ENCODE results near the gene RHBDF2. TPM values are rescaled to one million over a fixed set of nuclear protein-coding genes. Genes with fewer than 3 reads are reported as not detected.

The RHBDF2 gene
- 50.2 to 69.1 TPM (median 61.3 TPM) in 5 replicates for total RNA-seq (2022; extraction: Qiagen RNA extraction; ENCODE audit: low read depth)

GRCh38 chr17:76501018-76501826 is at the start of gene RHBDF2:
RHBDF2 (minus strand) TSS chr17:76501423; CDS start chr17:76481524, 19,899 bp downstream.

GRCh38 chr17:76539631-76540271 is 38.5 kb upstream of the RHBDF2 start, which contains the start of gene PRCD:
PRCD (plus strand) TSS chr17:76540044; CDS start chr17:76540142, 98 bp downstream.

GRCh38 chr17:76537578-76538280 is 36.5 kb upstream of the RHBDF2 start, which contains the start of gene CYGB:
CYGB (minus strand) TSS chr17:76537709; CDS start chr17:76537542, 167 bp downstream.

GRCh38 chr17:76467366-76467765 is 33.9 kb downstream of the RHBDF2 start, which contains the start of gene AANAT:
AANAT (plus strand) TSS chr17:76467603; CDS start chr17:76468747, 1,144 bp downstream.

GRCh38 chr17:76452660-76453430 is 48.4 kb downstream of the RHBDF2 start, which contains the start of gene UBE2O:
UBE2O (minus strand) TSS chr17:76453152; CDS start chr17:76453141, 11 bp downstream.

Other genes starting within 250 kb of the RHBDF2 start
- gene UBALD2, start 236.1 kb downstream of the RHBDF2 start, total RNA-seq (2022; extraction: Qiagen RNA extraction; ENCODE audit: low read depth): 49.9 to 93.6 TPM (median 74.1 TPM) in 5 replicates
- 0.56 to 1.9 TPM (median 0.67 TPM) in 5 replicates for gene QRICH2, start 193.1 kb downstream of the RHBDF2 start, total RNA-seq (2022; extraction: Qiagen RNA extraction; ENCODE audit: low read depth)
- gene PRPSAP1, start 147.5 kb downstream of the RHBDF2 start, total RNA-seq (2022; extraction: Qiagen RNA extraction; ENCODE audit: low read depth): 53.8 to 71.5 TPM (median 61.9 TPM) in 5 replicates
- gene SPHK1, start 116.8 kb downstream of the RHBDF2 start, total RNA-seq (2022; extraction: Qiagen RNA extraction; ENCODE audit: low read depth): 42.5 to 70.8 TPM (median 55.3 TPM) in 5 replicates
- gene UBE2O, start 48.3 kb downstream of the RHBDF2 start, total RNA-seq (2022; extraction: Qiagen RNA extraction; ENCODE audit: low read depth): 27.5 to 34.5 TPM (median 34.0 TPM) in 5 replicates
- gene AANAT, start 33.8 kb downstream of the RHBDF2 start, total RNA-seq (2022; extraction: Qiagen RNA extraction; ENCODE audit: low read depth): 0.38 to 0.74 TPM (median 0.57 TPM) in 4 of 5 replicates, not detected in the other
- gene CYGB, start 36.3 kb upstream of the RHBDF2 start, total RNA-seq (2022; extraction: Qiagen RNA extraction; ENCODE audit: low read depth): 0.73 to 1.4 TPM (median 1.1 TPM) in 5 replicates
- not detected in 5 replicates for gene PRCD, start 38.6 kb upstream of the RHBDF2 start, total RNA-seq (2022; extraction: Qiagen RNA extraction; ENCODE audit: low read depth)
- gene ST6GALNAC2, start 84.4 kb upstream of the RHBDF2 start, total RNA-seq (2022; extraction: Qiagen RNA extraction; ENCODE audit: low read depth): 0.28 to 0.70 TPM (median 0.33 TPM) in 4 of 5 replicates, not detected in the other
- 0.07 to 0.81 TPM (median 0.46 TPM) in 3 of 5 replicates, not detected in the others for gene ST6GALNAC1, start 142.3 kb upstream of the RHBDF2 start, total RNA-seq (2022; extraction: Qiagen RNA extraction; ENCODE audit: low read depth)
- gene MXRA7, start 209.5 kb upstream of the RHBDF2 start, total RNA-seq (2022; extraction: Qiagen RNA extraction; ENCODE audit: low read depth): 60.2 to 76.7 TPM (median 63.6 TPM) in 5 replicates
- gene JMJD6, start 225.2 kb upstream of the RHBDF2 start, total RNA-seq (2022; extraction: Qiagen RNA extraction; ENCODE audit: low read depth): 66.9 to 80.7 TPM (median 72.6 TPM) in 5 replicates
- gene METTL23, start 225.4 kb upstream of the RHBDF2 start, total RNA-seq (2022; extraction: Qiagen RNA extraction; ENCODE audit: low read depth): 51.1 to 63.5 TPM (median 59.8 TPM) in 5 replicates
- 380 to 475 TPM (median 459 TPM) in 5 replicates for gene SRSF2, start 235.9 kb upstream of the RHBDF2 start, total RNA-seq (2022; extraction: Qiagen RNA extraction; ENCODE audit: low read depth)
- 19.7 to 23.5 TPM (median 22.5 TPM) in 5 replicates for gene MFSD11, start 236.7 kb upstream of the RHBDF2 start, total RNA-seq (2022; extraction: Qiagen RNA extraction; ENCODE audit: low read depth)

All from A549 treated with RU486 at 1 μM for 4 hours (cell line).